Glutamatergic neuron (in vitro differentiated cells): Measurements from ENCODE around the gene CCSER2. TPM values are rescaled to one million over a fixed set of nuclear protein-coding genes. Genes with fewer than 3 reads are reported as not detected.

Experiments
- DNase-seq: peaks from one replicate; pipeline ENCODE4 v3.0.0; 2022
- H3K27ac Mint-ChIP-seq: one replicate; pipeline ENCODE4 v1.8.0; 2020; ENCODE audit warnings: mild to moderate bottlenecking, mixed read lengths, inconsistent platforms; ENCODE audit not compliant: unreplicated experiment
- H3K27me3 Mint-ChIP-seq: one replicate; pipeline ENCODE4 v1.8.0; 2020; ENCODE audit warnings: mild to moderate bottlenecking, moderate library complexity, mixed read lengths, inconsistent platforms; ENCODE audit not compliant: unreplicated experiment
- H3K36me3 Mint-ChIP-seq: one replicate; pipeline ENCODE4 v1.8.0; 2020; ENCODE audit warnings: mild to moderate bottlenecking, mixed read lengths, inconsistent platforms; ENCODE audit not compliant: unreplicated experiment
- H3K4me1 Mint-ChIP-seq: one replicate; pipeline ENCODE4 v1.8.0; 2020; ENCODE audit warnings: mild to moderate bottlenecking, low read depth, mixed read lengths, inconsistent platforms; ENCODE audit not compliant: unreplicated experiment
- H3K4me3 Mint-ChIP-seq: one replicate; pipeline ENCODE4 v1.8.0; 2020; ENCODE audit warnings: mild to moderate bottlenecking, mixed read lengths, inconsistent platforms; ENCODE audit not compliant: unreplicated experiment
- H3K9me3 Mint-ChIP-seq: one replicate; pipeline ENCODE4 v1.8.0; 2020; ENCODE audit warnings: mild to moderate bottlenecking, moderate library complexity, mixed read lengths, inconsistent platforms; ENCODE audit not compliant: unreplicated experiment
- total RNA-seq: library from RNA; stranded (reverse); fragmentation: NEBNext Ultra II Directional; extraction: Animal tissue kit (Norgen Biotek cat#: 25700); gene quantifications from one replicate; pipeline ENCODE4 v1.2.1, GENCODE V29; 2021; ENCODE audit not compliant: unreplicated experiment
- TF ChIP-seq, protein P1 (sequence below): fragments of 200-600 bp; sonication (generic); IDR thresholded peaks from one replicate; pipeline ENCODE4 v1.5.0; 2021; ENCODE audit not compliant: partially characterized antibody, unreplicated experiment

CCSER2 gene
- total RNA-seq, 1 donor from 2014 or later: 168 TPM

DNA sequence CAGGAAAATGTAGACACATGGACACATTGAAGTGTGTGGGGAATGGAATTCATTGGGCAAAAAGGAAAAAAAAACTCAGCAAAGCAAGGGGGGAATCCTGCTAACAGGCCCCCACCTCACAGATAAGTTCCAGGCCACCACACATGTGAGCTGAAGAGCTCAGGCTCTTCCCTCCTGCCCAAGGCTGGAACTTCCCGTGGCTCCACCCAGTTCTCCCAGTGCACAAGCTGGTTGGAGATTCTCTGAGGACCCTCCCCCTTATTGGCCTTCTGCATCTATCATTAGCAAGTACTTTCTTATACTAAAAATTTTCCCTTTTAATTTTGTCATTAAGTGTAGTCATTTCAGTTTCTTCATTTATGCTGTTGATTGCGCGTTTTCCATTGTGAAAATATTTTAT lies 190.8 kb downstream of the CCSER2 start:
- H3K36me3 Mint-ChIP-seq: no peaks in the 10 kb centered on the region
- H3K27ac Mint-ChIP-seq: no peak overlapping the region
- H3K27me3 Mint-ChIP-seq: no peaks in the 10 kb centered on the region
- H3K9me3 Mint-ChIP-seq: peaks cover 8% of the 10 kb centered on the region
- TF ChIP-seq, protein P1, sequence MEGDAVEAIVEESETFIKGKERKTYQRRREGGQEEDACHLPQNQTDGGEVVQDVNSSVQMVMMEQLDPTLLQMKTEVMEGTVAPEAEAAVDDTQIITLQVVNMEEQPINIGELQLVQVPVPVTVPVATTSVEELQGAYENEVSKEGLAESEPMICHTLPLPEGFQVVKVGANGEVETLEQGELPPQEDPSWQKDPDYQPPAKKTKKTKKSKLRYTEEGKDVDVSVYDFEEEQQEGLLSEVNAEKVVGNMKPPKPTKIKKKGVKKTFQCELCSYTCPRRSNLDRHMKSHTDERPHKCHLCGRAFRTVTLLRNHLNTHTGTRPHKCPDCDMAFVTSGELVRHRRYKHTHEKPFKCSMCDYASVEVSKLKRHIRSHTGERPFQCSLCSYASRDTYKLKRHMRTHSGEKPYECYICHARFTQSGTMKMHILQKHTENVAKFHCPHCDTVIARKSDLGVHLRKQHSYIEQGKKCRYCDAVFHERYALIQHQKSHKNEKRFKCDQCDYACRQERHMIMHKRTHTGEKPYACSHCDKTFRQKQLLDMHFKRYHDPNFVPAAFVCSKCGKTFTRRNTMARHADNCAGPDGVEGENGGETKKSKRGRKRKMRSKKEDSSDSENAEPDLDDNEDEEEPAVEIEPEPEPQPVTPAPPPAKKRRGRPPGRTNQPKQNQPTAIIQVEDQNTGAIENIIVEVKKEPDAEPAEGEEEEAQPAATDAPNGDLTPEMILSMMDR: no peak
- H3K4me3 Mint-ChIP-seq: no peak overlapping the region
- peaks cover 47% of the 10 kb centered on the region for H3K4me1 Mint-ChIP-seq
- DNase-seq: no peak

DNA sequence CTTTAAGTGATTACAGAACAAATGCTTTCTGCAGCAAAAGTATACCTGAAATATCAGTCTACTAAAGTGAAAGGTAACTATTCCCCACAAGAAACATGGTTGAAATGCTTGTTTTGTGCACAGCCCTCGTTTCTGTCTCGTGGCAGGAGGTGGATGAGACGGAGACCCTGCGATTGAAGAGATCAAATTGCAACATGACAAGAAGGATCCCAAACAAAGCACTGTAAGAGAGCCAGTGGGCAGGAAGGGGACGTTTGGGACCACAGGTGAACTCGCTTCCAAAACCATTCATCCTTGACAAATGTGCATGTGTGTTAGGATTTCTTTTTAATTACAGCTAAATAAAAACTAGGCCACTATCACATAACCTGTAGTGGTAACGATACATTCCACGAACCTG lies 192.6 kb downstream of the CCSER2 start:
- H3K27ac Mint-ChIP-seq: peak overlapping the region; percentile 28

DNA sequence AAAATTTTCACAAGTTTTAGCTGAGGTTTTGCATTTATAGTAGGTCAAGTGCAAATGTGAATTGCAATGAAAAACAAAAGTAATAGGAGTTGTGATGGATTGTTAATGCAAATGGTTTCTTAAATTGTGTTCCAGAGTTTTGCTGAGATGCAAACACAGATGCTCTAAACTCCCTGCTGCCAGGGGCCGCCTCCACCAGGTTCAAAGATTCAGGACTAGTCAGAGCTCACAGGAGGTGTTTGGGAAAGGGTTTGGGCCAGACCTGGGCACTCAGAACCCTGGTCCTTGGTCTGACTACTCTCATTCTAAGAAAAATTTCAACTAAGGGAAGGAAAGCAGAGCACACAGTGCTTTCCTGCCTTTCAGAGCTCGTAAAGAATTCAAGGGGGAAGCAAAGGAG lies 193.1 kb downstream of the CCSER2 start:
- H3K36me3 Mint-ChIP-seq: peaks cover 12% of the 10 kb centered on the region
- H3K4me1 Mint-ChIP-seq: peaks cover 50% of the 10 kb centered on the region
- H3K4me3 Mint-ChIP-seq: no peak overlapping the region
- H3K27me3 Mint-ChIP-seq: no peaks in the 10 kb centered on the region
- H3K9me3 Mint-ChIP-seq: peaks cover 8% of the 10 kb centered on the region
- no peak for DNase-seq
- H3K27ac Mint-ChIP-seq: no peak overlapping the region
- TF ChIP-seq, protein P1: no peak

More for the DNA sequence above, 192.6 kb downstream of the CCSER2 start:
- TF ChIP-seq, protein P1: no peak
- peaks cover 8% of the 10 kb centered on the region for H3K9me3 Mint-ChIP-seq
- DNase-seq: no peak
- no peaks in the 10 kb centered on the region for H3K27me3 Mint-ChIP-seq
- H3K4me1 Mint-ChIP-seq: peaks cover 50% of the 10 kb centered on the region
- H3K4me3 Mint-ChIP-seq: no peak overlapping the region
- peaks cover 8% of the 10 kb centered on the region for H3K36me3 Mint-ChIP-seq

DNA sequence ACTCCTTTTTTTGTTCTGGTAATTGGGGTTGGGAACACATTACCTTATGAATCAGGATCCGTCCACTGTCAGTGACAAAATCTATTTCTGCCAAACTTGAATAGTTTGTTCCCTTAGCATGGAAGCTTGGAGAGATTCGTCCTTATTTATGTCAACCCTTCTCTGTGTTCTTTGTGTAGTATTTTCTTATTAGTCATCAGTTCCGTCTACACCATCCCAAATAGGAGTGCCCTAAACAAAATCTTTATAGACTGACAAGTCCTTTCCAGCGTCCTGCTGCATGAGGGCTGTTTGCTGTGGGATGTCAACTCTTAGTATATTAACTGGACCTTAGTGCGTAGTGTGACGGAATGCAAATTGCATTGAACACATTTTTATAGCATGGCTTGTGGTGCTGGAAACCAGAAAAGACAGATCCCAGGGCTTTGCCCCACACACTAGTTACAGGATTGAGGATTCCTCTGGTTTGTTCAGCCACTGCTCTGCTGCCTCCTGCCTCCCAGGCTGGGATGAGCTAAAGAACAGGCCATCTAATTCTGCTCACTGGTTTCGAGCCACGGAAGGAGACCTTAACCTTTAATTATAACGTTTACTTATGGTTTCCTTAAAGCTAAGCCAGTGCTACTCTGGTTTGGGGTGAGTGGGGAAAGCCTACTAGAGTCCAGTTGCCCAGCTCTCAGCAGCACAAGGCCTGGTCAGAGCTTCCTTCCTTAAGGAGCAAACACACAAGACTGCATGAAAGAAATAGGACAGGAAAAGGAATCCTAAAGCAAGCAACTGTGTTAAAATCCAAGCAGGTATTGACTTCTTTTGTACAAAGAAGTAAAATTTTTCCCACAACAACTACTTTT lies 194.4 kb downstream of the CCSER2 start:
- H3K27me3 Mint-ChIP-seq: no peaks in the 10 kb centered on the region
- TF ChIP-seq, protein P1: no peak
- H3K27ac Mint-ChIP-seq: no peak overlapping the region
- H3K36me3 Mint-ChIP-seq: peaks cover 17% of the 10 kb centered on the region
- no peak for DNase-seq
- no peak overlapping the region for H3K4me3 Mint-ChIP-seq
- peaks cover 41% of the 10 kb centered on the region for H3K4me1 Mint-ChIP-seq
- peaks cover 7% of the 10 kb centered on the region for H3K9me3 Mint-ChIP-seq

DNA sequence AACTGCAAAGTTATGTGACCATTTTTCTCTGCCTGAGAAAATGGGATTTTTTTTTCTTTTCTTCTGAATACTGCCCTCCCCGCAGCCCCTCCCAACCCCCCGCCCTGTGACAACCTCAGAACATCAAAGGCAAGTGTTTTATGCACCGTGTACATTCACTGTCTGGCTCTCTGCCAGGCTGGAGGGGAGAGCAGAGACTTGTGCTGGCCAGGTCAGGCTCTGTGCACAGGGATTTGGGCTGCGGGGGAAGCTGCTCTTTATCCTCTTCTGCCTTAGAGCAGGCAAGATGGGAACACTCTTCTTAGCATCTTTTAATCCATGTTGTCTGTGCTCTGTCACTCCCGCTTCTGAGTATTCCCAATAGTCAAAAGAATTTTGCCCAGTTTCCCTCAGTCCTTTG lies 195.1 kb downstream of the CCSER2 start:
- TF ChIP-seq, protein P1: no peak
- peaks cover 36% of the 10 kb centered on the region for H3K4me1 Mint-ChIP-seq
- DNase-seq: no peak
- no peak overlapping the region for H3K4me3 Mint-ChIP-seq
- H3K27me3 Mint-ChIP-seq: peaks cover 2% of the 10 kb centered on the region
- peaks cover 17% of the 10 kb centered on the region for H3K36me3 Mint-ChIP-seq
- H3K27ac Mint-ChIP-seq: no peak overlapping the region
- peaks cover 4% of the 10 kb centered on the region for H3K9me3 Mint-ChIP-seq
